NCI-H1417 (cell line): ENCODE data around the gene TANC1.

ENCODE experiments used
- DNase-seq, 3 experiments: peaks; one replicate each; lab custom pipeline; 2025; lab: John Stamatoyannopoulos, UW

The TANC1 gene

GRCh38 chr2:158994920-158995676, 26.7 kb downstream of the TANC1 start:
- peak in 2 of 3 experiments; percentile 27 to 51 for DNase-seq

GRCh38 chr2:158995677-158996049, 27.2 kb downstream of the TANC1 start:
- DNase-seq: no peak

- DNase-seq: no peak
Observed at GRCh38 chr2:158996378-158996993, 28.0 kb downstream of the TANC1 start.

- no peak for DNase-seq
Observed at GRCh38 chr2:158997037-158997790, 28.8 kb downstream of the TANC1 start.

GRCh38 chr2:158998551-158999248, 30.3 kb downstream of the TANC1 start:
- peak in 1 of 3 experiments; percentile 1 for DNase-seq

- no peak for DNase-seq
Observed at GRCh38 chr2:158999458-158999857, 31.0 kb downstream of the TANC1 start.

- DNase-seq: no peak
Observed at GRCh38 chr2:159000072-159000471, 31.6 kb downstream of the TANC1 start.

GRCh38 chr2:159002462-159003111, 34.1 kb downstream of the TANC1 start:
- no peak for DNase-seq

- no peak for DNase-seq
Observed at GRCh38 chr2:159003555-159003954, 35.1 kb downstream of the TANC1 start.

GRCh38 chr2:159004849-159005248, 36.4 kb downstream of the TANC1 start:
- no peak for DNase-seq

GRCh38 chr2:159009940-159010339, 41.5 kb downstream of the TANC1 start:
- no peak for DNase-seq

- no peak for DNase-seq
Observed at GRCh38 chr2:159010340-159010739, 41.9 kb downstream of the TANC1 start.

- no peak for DNase-seq
Observed at GRCh38 chr2:159010963-159011362, 42.5 kb downstream of the TANC1 start.

- DNase-seq: no peak
Observed at GRCh38 chr2:159012142-159012541, 43.7 kb downstream of the TANC1 start.

- DNase-seq: no peak
Observed at GRCh38 chr2:159013103-159013502, 44.7 kb downstream of the TANC1 start.

GRCh38 chr2:159015174-159015573, 46.7 kb downstream of the TANC1 start:
- no peak for DNase-seq

- DNase-seq: no peak
Observed at GRCh38 chr2:159015823-159016222, 47.4 kb downstream of the TANC1 start.

GRCh38 chr2:159017837-159018236, 49.4 kb downstream of the TANC1 start:
- no peak for DNase-seq

GRCh38 chr2:159019021-159019420, 50.6 kb downstream of the TANC1 start:
- DNase-seq: no peak

GRCh38 chr2:159022019-159022418, 53.6 kb downstream of the TANC1 start:
- no peak for DNase-seq

GRCh38 chr2:159026170-159026569, 57.7 kb downstream of the TANC1 start:
- DNase-seq: no peak

GRCh38 chr2:159028776-159029175, 60.3 kb downstream of the TANC1 start:
- DNase-seq: no peak
